Stimulated activated CD4-positive, alpha-beta T cell treated with anti-CD3 and anti-CD28 coated beads, Interleukin-1b, Interleukin-23, amount 100 ng/mL, for 4 hours (primary cell): ENCODE results near the gene DUSP7.

Source experiments
- DNase-seq, 2 donors: peaks; one replicate each; pipeline ENCODE4 v3.0.0-alpha.2; 2020; ENCODE audit warnings: low read depth in 2 of 2

Gene DUSP7

DNA sequence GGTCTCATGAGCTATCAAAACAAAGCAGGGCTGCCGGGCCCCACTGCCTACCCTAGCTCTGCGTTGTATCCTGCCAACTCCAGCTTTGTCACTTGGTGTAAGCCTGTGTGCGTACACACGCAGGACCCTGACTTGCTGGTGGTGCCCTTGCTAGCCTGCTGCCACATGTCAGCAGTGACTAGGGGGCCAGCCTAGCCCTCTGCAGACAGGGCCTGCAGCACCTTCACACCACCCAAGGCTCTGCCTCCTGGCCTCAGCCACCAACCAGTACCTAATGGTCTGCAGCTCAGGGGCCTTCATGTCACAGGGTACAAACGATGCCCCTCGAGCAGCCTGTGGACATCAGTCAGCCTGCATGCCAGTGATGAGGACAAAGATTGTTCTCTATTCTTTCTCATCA is 30.1 kb upstream of the DUSP7 start:
- DNase-seq, result no peak

DNA sequence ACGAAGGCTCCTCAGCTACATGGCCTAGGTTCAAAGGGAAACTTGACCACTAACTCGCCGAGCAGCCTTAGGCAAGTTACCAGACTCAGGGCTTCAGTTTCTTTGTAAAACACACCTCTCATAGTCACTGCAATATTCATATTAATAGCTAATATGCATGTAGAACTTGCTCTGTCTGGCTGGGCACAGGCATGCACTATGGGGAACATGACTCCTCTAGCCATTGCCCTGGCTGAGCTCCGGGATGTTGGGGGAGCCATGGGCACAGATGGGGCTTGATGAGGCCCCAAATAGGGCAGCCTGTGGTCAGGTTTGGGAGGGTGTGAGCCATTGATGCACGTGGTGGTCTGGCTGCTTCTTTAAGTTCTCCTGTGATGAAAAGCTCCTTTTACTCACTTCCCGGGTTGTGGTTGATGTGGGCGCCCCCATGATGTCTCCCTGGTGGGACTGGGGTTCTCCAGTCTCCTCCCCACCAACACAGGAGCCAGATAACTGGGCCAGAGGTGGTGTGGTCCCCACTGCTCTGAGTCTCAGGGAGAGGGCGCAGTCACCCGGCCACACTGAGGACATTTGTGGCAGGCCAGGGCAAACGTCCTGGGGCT is 29.4 kb upstream of the DUSP7 start:
- DNase-seq, result no peak

DNA sequence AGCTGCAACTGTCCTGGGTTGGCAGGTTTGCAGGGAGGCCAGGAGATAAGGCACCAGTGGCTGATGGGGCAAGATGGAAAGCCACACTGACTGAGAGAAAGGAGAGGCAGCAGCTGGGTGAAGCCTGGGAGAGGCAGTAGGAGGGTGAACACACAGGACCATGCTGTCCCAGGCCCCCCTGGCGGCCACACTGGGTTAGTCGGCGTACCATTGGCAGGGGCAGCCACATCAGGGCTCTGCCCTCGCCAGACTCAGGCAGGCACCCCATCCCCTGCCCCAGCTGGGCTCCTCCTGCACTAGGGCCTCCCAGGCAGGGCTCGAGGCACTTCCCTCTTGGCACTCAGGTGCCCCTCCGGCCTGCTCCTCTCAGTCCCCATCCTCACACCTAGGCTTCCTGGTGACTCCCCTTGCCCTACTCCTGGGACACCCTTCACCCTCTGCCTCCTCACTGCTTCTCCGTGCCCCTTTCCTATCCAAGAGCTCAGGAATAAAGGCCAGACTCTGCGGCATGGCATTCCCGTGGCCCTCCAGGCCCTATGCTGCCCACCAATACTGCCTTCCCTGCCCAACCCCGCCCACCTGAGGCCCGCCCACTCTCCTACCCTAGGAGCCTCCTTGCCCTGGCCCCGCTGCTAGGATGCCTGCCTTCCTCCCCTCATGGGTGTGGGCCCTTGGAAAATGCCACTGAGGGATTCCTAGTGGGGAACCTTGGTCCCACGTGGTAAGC is 28.7 kb upstream of the DUSP7 start:
- DNase-seq, result no peak

DNA sequence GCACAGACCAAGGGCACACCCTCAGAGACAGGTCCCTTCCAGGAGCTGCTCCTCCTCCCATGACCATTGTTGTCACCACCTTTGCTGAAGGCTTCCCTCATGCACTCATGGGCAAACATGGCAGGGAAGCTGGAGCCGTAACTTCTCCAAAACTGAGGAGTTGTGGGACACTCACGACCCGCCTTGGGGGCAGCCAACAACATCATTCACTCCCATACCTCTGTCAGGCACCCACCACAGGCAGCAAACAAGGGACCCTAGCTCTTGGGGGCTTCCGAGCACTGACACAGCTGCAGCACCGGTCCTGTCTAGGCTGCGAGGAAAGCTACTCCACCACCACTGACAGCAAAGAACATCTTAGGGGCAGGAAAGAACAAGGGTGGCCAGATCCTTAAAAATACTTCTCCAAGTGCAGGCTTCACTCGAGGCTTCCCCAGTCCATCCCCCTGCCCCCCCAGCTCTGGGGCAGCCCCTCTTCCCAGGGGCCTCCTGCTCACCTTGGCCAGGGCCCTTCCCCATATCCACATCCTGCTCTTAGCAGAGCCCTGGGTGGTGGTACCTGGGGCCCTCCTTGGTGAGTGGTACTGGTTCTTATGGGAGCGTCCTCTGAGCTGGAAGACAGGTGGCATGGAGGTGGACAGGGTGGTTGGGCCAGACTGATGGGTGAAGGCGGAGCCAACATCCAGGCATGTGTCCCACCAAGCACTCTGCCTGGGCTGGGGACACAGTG is 28.0 kb upstream of the DUSP7 start:
- no peak for DNase-seq

DNA sequence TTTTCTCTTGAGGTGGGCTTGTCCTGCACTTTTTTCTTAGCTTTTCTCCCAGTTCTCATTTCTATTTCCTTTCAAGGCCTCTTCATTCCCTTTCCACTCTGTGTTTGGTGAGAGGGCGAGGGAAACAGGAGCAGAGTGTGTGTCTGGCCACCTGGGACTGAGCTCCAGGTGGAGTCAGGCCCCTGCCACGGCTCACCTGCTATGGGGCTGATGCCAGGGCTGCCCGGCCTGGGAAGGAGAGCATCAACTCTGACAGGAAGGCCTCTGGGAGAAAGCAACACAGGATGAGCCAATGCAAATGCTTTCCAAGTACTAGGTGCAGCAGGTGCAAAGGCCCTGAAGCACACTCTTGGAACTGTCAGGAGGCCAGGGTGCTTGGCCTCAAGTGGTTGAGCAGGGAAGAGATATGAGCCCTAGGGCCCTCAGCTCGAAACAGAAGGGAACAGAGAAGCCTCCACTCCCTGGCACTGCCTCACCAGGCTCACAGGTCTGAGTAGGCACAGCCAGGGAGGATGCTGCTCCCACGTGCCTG is 27.3 kb upstream of the DUSP7 start:
- no peak for DNase-seq

DNA sequence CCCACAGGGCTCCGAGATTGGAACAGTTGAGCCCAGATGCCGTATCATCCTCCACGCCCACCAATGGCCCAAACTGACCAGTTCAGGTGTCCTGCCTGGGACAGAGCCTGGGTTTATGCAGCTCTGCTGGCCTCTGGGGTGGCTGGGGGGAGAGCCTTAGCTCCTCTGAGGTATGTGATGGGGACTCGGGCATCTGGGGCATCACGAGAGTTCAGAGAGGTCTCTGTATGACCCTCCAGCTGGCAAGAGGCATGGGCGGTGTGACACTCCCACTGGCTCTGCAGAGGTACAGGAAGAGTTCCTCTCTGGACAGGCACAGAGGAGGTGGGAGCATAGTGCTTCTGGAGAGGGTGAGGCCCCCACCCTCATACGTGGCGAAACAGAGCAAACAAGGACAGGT is 26.6 kb upstream of the DUSP7 start:
- DNase-seq, result no peak

GRCh38 chr3:52080830-52081719 is 24.7 kb upstream of the DUSP7 start:
- DNase-seq, result no peak

DNA sequence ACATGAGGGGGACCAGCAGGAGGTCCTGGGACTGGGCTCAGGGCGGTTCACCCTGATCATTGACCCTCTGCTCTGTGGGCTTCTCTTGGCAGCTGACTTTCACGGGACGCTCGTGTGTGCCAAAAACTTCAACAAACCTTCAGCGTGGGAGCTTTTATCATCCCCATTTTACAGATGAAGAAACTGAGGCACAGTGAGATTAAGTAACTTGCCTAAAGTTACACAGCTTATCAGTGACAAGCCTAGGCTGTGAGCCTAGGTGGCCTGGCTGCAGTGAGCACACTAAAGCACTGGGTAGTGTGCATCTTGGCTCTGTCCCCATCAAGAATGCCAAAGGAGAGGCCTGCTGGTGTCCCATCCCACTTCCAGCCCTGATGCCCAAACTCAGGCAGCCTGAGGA is 23.6 kb upstream of the DUSP7 start:
- DNase-seq, result no peak

DNA sequence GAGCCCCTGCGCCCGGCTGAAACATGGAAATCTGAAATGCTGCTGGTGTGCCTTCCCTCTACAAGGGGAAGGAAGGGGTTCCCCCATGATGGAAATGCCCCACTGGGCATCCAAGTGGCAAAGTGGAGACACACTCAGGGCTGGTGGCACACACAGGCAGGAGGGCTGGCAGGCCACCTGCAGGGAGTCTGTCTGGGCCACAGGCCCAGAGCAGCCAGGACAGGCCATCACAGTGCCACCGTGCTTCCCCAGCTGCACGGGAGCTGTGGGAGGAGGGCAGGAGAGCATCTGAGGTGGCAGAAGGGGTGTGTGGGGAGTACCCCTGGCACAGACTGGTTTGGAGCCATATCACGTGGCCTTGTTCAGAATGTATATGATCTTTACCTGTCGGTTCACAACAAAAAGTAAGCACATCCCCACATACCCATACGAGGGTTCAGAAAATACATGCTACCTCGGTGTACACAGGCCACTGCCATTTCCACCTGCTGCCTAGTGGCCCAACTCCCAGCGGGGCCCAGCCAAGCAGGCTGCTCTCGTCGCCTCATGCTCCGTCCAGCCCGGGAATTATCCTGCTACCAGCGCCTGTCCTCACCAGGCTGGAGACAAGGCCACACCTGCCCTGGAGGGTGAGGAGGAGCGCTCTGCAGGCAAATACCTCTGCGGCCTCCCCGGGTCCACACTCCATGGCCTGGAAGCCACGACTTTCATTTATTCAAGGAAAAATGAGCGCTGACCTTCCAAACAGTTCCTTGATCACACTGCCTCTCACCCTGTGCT is 22.6 kb upstream of the DUSP7 start:
- DNase-seq, result no peak

- no peak for DNase-seq
Observed at GRCh38 chr3:52077925-52078324, 21.6 kb upstream of the DUSP7 start.

- DNase-seq, result no peak
Observed at GRCh38 chr3:52076896-52077780, 20.8 kb upstream of the DUSP7 start.

DNA sequence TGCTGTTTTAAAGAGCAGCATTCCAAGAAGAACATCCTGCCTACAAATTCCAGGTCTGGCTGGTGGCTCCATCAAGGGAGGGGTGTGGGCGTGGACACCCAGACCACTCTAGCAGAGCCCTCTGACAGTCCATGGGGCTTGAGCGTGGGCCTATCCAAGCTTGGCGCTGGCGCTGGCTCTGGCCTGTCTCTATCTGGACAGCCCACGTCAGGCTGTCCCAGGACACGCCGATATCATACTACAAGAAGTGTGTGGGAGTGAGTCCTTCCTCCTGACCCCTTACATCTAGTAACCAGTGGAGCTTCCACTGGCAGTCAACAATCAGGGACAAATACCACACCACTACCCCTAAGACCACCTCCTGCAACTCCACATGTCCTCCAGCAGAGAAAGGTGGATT is 17.1 kb upstream of the DUSP7 start:
- DNase-seq, result no peak

GRCh38 chr3:52072471-52072870 is 16.1 kb upstream of the DUSP7 start:
- DNase-seq, result no peak

- DNase-seq, result no peak
Observed at GRCh38 chr3:52072020-52072419, 15.6 kb upstream of the DUSP7 start.

- DNase-seq, result no peak
Observed at GRCh38 chr3:52070724-52071621, 14.6 kb upstream of the DUSP7 start.

GRCh38 chr3:52069855-52070254 is 13.5 kb upstream of the DUSP7 start:
- no peak for DNase-seq

DNA sequence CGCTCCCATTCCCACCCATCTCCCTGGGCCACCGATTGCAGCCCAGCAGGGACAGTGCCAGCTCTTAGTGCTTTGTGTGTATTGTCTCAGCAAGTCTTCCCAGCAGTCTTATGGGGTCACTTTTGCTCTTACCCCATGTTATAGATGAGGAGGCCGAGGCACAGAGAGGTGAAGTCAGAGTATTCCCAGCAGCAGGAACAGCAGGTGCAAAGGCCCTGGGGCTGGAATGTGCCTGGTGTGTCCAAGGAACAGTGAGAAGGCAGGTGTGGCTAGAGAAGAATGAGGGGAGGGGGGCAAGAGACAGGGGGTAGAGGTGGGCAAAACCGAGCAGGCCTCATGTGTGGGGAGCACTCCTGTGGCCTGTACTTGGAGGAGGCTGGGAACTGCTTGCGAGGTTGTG is 12.8 kb upstream of the DUSP7 start:
- no peak for DNase-seq

- no peak for DNase-seq
Observed at GRCh38 chr3:52068730-52069129, 12.4 kb upstream of the DUSP7 start.

GRCh38 chr3:52068055-52068571 is 11.7 kb upstream of the DUSP7 start:
- no peak for DNase-seq
